T-helper 2 cell treated with Interferon-gamma antibody and Interleukin-4, amounts not matched to agents 5 μg/mL and 100 μg/mL, for 36 hours (primary cell): Measurements from ENCODE around the gene PDE8A.
"Not testable (repeated sequence)": the region's sequence is repeated elsewhere in the genome, so short reads cannot be mapped to it uniquely, and the experiment has no call there.

Experiments
- DNase-seq: peaks from one replicate; pipeline ENCODE4 v3.0.0; 2021; ENCODE audit warnings: low spot score
- H3K27ac Mint-ChIP-seq: one replicate; pipeline ENCODE4 v1.8.0; 2021; ENCODE audit warnings: mild to moderate bottlenecking, mixed read lengths
- H3K27me3 Mint-ChIP-seq: one replicate; pipeline ENCODE4 v1.8.0; 2021; ENCODE audit warnings: low read depth, mixed read lengths
- H3K36me3 Mint-ChIP-seq: one replicate; pipeline ENCODE4 v1.8.0; 2021; ENCODE audit warnings: low read depth, mixed read lengths
- H3K4me1 Mint-ChIP-seq: one replicate; pipeline ENCODE4 v1.8.0; 2021; ENCODE audit warnings: low read depth, mixed read lengths
- H3K4me3 Mint-ChIP-seq: one replicate; pipeline ENCODE4 v1.8.0; 2022; ENCODE audit warnings: mild to moderate bottlenecking, moderate library complexity, mixed read lengths
- H3K9me3 Mint-ChIP-seq: one replicate; pipeline ENCODE4 v1.8.0; 2021; ENCODE audit warnings: mixed read lengths

Gene PDE8A

DNA sequence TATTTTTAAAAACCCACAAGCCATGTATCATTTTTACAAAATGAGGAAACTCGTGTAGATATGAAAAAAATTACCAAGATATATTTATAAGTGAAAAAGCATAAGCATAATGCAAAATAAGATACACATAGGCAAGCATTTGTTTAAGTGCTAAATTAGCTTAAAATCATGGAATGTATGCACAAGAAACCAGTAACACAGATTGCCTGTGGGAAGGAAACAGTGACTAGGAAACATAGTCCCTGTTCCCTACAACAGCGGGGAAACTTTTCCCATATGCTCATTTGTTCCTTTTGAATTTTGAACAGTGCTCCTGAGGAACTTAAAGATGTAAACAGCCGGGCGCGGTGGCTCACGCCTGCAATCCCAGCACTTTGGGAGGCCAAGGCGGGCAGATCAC lies 169.5 kb downstream of the PDE8A start:
- Mint-ChIP-seq H3K4me1 (peaks cover 9% of the 10 kb centered on the region), H3K4me3 (no peak overlapping the region), H3K9me3 (peaks cover 7% of the 10 kb centered on the region), H3K27me3 (peaks cover 7% of the 10 kb centered on the region), H3K27ac (no peak overlapping the region), H3K36me3 (no peaks in the 10 kb centered on the region)
- no peak for DNase-seq

- peaks cover 11% of the 10 kb centered on the region for H3K27me3 Mint-ChIP-seq
- H3K4me3 Mint-ChIP-seq: no peak overlapping the region
- no peak for DNase-seq
- peaks cover 9% of the 10 kb centered on the region for H3K4me1 Mint-ChIP-seq
- H3K27ac Mint-ChIP-seq: no peak overlapping the region
- H3K36me3 Mint-ChIP-seq: no peaks in the 10 kb centered on the region
- peaks cover 7% of the 10 kb centered on the region for H3K9me3 Mint-ChIP-seq
These were observed 170.2 kb downstream of the PDE8A start for GRCh38 chr15:85151861-85152260.

DNA sequence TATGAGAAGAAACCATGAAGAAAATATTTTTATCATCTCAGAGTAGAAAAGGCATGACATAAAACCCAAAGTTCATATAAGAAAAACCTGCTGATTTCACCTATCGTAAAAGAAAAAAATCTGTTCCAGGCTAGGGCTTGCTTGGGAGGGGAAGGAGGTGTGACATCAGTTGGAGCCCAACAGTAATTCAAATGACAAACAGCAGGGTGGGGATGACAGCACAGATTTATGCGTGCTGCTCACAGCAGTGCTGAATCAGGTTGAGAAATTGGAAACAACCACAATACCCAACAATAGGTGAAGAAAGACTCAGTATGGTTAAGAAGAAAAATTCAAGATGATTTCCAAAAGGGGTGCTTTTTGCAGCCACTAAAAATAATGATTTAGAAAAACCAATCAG lies 172.4 kb downstream of the PDE8A start:
- no peak overlapping the region for H3K4me3 Mint-ChIP-seq

GRCh38 chr15:85155360-85155759 lies 173.7 kb downstream of the PDE8A start:
- no peaks in the 10 kb centered on the region for H3K36me3 Mint-ChIP-seq
- DNase-seq: no peak

More for the DNA sequence above, 172.4 kb downstream of the PDE8A start:
- peaks cover 7% of the 10 kb centered on the region for H3K9me3 Mint-ChIP-seq
- no peaks in the 10 kb centered on the region for H3K36me3 Mint-ChIP-seq
- H3K27me3 Mint-ChIP-seq: peaks cover 14% of the 10 kb centered on the region
- peaks cover 7% of the 10 kb centered on the region for H3K4me1 Mint-ChIP-seq
- H3K27ac Mint-ChIP-seq: no peak overlapping the region
- no peak for DNase-seq

DNA sequence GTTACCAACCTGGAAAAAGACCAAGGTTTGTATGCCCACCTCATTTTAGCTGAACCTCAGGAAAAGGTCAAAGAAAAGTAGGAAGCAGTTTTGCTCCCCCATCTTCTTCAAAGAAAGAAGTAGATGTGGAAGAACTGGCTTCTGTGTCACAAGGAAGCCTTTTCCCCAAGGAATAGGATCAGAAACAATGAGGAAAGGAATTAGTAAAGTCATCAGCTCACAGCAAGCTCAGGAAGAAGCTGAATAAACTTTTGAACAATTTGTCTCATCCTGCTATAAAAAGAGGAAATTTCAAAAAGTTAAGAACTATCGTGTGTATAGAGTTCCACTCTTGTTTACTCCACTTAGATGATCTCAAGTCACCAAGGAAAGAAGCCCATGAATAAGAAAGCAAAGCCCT lies 174.2 kb downstream of the PDE8A start:
- H3K4me3 Mint-ChIP-seq: no peak overlapping the region
- no peaks in the 10 kb centered on the region for H3K36me3 Mint-ChIP-seq
- H3K27ac Mint-ChIP-seq: no peak overlapping the region
- H3K4me1 Mint-ChIP-seq: peaks cover 1% of the 10 kb centered on the region
- H3K27me3 Mint-ChIP-seq: peaks cover 19% of the 10 kb centered on the region
- no peak for DNase-seq
- H3K9me3 Mint-ChIP-seq: peaks cover 7% of the 10 kb centered on the region

More at GRCh38 chr15:85155360-85155759, 173.7 kb downstream of the PDE8A start:
- no peak overlapping the region for H3K27ac Mint-ChIP-seq
- H3K4me1 Mint-ChIP-seq: peaks cover 1% of the 10 kb centered on the region
- peaks cover 19% of the 10 kb centered on the region for H3K27me3 Mint-ChIP-seq
- H3K9me3 Mint-ChIP-seq: peaks cover 7% of the 10 kb centered on the region
- H3K4me3 Mint-ChIP-seq: no peak overlapping the region

- Mint-ChIP-seq H3K27ac (no peak overlapping the region), H3K27me3 (peaks cover 19% of the 10 kb centered on the region), H3K36me3 (no peaks in the 10 kb centered on the region), H3K4me3 (no peak overlapping the region), H3K4me1 (peaks cover 1% of the 10 kb centered on the region), H3K9me3 (peaks cover 11% of the 10 kb centered on the region)
- no peak for DNase-seq
These were observed 175.7 kb downstream of the PDE8A start for GRCh38 chr15:85157344-85157743.

DNA sequence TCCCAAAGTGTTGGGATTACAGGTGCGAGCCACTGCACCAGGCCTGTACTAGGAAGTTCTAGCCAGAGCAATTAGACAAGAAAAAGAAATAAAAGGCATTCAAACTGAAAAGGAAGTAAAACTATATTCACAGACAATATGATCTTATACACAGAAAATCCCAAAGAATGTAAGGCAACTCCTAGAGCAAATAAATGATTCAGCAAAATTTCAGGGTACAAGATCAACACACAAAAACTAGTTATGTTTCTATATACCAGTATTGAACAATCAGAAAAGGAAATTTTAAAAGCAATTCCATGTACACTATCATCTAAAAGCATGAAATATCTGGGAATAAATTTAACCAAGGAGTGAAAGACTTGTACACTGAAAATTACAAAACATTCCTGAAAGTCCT lies 180.6 kb downstream of the PDE8A start:
- peaks cover 24% of the 10 kb centered on the region for H3K27me3 Mint-ChIP-seq
- H3K4me3 Mint-ChIP-seq: no peak overlapping the region
- no peak for DNase-seq
- H3K4me1 Mint-ChIP-seq: no peaks in the 10 kb centered on the region
- no peaks in the 10 kb centered on the region for H3K36me3 Mint-ChIP-seq
- peaks cover 12% of the 10 kb centered on the region for H3K9me3 Mint-ChIP-seq
- no peak overlapping the region for H3K27ac Mint-ChIP-seq

DNA sequence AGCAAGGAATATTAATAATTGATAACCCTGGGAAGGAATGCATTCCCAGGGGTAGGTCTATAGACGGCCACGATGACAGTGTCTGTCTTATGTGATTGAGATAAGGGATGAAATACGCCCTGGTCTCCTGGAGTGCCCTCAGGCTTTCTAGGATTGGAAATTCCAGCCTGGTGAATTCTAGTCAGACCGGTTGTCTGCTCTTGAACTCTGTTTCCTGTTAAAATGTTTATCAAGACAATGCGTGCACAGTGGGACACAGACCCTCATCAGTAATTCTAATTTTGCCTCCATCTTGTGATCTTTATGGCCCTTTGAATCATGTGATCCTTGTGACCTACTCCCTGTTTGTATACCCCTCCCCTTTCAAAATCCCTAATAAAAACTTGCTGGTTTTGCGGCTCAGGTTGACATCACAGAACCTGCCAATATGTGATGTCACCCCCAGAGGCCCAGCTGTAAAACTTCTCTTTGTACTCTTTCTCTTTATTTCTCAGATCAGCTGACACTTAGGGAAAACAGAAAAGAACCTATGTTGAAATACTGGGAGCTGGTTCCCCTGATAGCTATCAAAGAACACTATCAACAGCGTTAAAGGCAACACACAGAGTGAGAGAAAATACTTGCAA lies 183.3 kb downstream of the PDE8A start:
- Mint-ChIP-seq H3K27me3 (peaks cover 30% of the 10 kb centered on the region), H3K4me3 (no peak overlapping the region), H3K9me3 (peaks cover 12% of the 10 kb centered on the region), H3K36me3 (no peaks in the 10 kb centered on the region), H3K27ac (no peak overlapping the region), H3K4me1 (peaks cover 2% of the 10 kb centered on the region)
- no peak for DNase-seq

- Mint-ChIP-seq H3K36me3 (no peaks in the 10 kb centered on the region), H3K4me3 (no peak overlapping the region), H3K9me3 (peaks cover 15% of the 10 kb centered on the region), H3K27ac (no peak overlapping the region), H3K27me3 (peaks cover 33% of the 10 kb centered on the region), H3K4me1 (peaks cover 2% of the 10 kb centered on the region)
- no peak for DNase-seq
These were observed 185.9 kb downstream of the PDE8A start for GRCh38 chr15:85167568-85167967.

DNA sequence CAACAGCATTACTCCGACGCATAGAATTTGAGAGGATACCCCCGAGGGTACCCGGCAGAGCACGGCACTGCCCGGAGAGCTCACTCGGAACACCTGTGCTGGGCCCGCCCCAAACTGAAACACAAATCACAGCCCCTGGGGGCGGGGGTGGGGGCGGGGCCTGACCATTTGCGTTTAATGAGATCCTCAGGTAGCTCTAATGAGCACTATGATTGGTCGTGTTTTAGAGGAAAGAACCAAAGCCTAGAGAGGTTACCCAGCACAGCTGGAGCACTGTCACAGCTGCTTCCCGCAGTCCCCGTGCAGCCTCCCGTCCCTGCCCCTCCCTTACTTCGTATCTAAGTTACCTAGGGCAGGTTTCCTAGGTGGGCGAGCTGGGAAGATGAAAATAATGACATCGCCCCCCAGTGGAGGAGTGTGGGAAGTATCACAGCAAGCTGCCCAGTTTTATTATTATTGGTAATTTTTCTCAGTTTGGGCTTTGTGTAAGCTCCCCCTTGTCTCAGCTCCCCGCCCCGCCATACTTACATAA lies 187.1 kb downstream of the PDE8A start:
- H3K27me3 Mint-ChIP-seq: peaks cover 33% of the 10 kb centered on the region
- peaks cover 20% of the 10 kb centered on the region for H3K9me3 Mint-ChIP-seq
- H3K4me3 Mint-ChIP-seq: no peak overlapping the region
- H3K36me3 Mint-ChIP-seq: no peaks in the 10 kb centered on the region
- DNase-seq: no peak
- H3K27ac Mint-ChIP-seq: no peak overlapping the region
- H3K4me1 Mint-ChIP-seq: peaks cover 2% of the 10 kb centered on the region

GRCh38 chr15:85171736-85172135 lies 190.1 kb downstream of the PDE8A start:
- Mint-ChIP-seq H3K4me1 (peaks cover 2% of the 10 kb centered on the region), H3K9me3 (peaks cover 14% of the 10 kb centered on the region), H3K36me3 (no peaks in the 10 kb centered on the region), H3K27ac (no peak overlapping the region), H3K27me3 (peaks cover 18% of the 10 kb centered on the region), H3K4me3 (no peak overlapping the region)
- DNase-seq: no peak

GRCh38 chr15:85172846-85173490 lies 191.3 kb downstream of the PDE8A start:
- no peak for DNase-seq
- Mint-ChIP-seq H3K27ac (no peak overlapping the region), H3K27me3 (peaks cover 10% of the 10 kb centered on the region), H3K4me3 (no peak overlapping the region), H3K36me3 (no peaks in the 10 kb centered on the region), H3K9me3 (peaks cover 14% of the 10 kb centered on the region), H3K4me1 (peaks cover 2% of the 10 kb centered on the region)

DNA sequence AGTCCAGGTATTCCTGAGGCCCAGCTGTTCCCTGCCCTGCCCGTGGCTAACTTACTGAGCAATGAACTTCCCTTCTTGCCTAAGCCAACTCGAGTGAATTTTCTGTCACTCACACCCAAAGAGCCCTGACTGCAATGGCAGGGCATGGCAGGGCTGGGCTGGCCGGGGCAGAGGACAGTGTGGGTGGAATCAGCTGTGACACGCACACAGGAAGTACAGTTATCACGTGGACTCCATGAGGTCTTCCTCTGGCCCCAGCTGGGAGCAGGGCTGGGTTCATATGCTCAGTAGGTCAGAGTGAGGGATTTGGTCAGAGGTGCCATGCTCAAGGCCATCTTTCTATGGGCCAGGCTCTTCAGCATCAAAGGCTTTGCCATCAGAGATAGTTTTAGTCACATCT lies 192.0 kb downstream of the PDE8A start:
- not testable (repeated sequence) for H3K4me3 Mint-ChIP-seq, DNase-seq, H3K27ac Mint-ChIP-seq, H3K36me3 Mint-ChIP-seq, H3K27me3 Mint-ChIP-seq, H3K4me1 Mint-ChIP-seq
- peaks cover 14% of the 10 kb centered on the region for H3K9me3 Mint-ChIP-seq

GRCh38 chr15:85174521-85174920 lies 192.9 kb downstream of the PDE8A start:
- DNase-seq: peak; percentile 16
- Mint-ChIP-seq H3K9me3 (peaks cover 14% of the 10 kb centered on the region), H3K27ac (no peak overlapping the region), H3K36me3 (no peaks in the 10 kb centered on the region), H3K4me1 (no peaks in the 10 kb centered on the region), H3K27me3 (peaks cover 2% of the 10 kb centered on the region), H3K4me3 (no peak overlapping the region)
